ENCODE results near the gene AKAP11. TPM values are rescaled to one million over a fixed set of nuclear protein-coding genes. Genes with fewer than 3 reads are reported as not detected.

The AKAP11 gene
- 9.9 and 36.5 TPM in 2 replicates for total RNA-seq

GRCh38 chr13:42272115-42272803 is at the start of gene AKAP11:
AKAP11 (plus strand) TSS chr13:42272152; CDS start chr13:42286349, 14,197 bp downstream.

Other genes with a start within 250 kb of the AKAP11 start
- 14.6 and 36.6 TPM in 2 replicates for gene DGKH, start 223.5 kb upstream of the AKAP11 start, total RNA-seq